NCI-H1417 (cell line): Measurements from ENCODE around the gene AKT1.

Experiments used
- DNase-seq, 3 experiments: peaks; one replicate each; lab custom pipeline; 2025; lab: John Stamatoyannopoulos, UW

The AKT1 gene

DNA sequence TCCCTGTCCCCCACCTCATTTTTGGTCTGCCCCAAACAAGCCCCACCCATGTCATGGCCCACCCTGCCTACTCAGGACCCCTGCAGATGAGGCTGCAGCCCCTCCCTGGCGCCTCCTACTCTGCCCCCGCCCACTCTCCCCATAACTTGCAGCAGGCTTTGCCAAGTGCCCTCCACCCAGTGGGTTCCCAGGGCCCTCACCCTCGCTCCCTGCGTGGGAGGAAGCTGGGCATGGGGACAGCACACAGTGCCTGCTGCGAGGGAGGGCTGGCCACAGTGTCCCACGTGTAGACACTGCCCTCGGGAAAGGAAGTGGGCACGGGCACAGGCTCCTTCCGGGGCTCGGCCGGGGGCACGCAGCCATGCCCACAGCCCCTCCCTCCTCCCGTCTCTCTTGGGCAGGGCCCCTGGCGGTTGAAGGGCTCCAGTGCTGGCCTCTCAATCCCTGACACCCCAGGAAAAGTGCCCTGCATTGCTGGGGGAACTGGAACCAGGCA, 9.4 kb downstream of the AKT1 start:
- DNase-seq: no peak

DNA sequence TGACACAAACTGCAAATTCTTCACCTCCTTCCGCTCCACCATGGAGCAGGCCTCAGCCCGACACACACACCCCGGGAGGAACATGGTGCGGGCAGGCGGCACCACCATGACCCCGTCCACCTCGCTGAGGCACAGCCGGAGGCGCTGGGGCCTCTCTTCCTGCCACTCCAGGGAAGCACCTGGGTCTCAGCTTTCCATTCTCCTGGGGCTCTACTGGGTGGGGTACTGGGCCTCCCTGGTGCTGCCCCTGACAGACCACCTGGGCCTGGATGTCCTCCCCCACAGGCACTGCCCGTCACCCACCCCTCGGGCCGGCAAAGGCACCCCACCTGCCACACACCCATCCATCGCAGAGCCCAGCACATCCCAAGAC, 9.9 kb downstream of the AKT1 start:
- DNase-seq: no peak

DNA sequence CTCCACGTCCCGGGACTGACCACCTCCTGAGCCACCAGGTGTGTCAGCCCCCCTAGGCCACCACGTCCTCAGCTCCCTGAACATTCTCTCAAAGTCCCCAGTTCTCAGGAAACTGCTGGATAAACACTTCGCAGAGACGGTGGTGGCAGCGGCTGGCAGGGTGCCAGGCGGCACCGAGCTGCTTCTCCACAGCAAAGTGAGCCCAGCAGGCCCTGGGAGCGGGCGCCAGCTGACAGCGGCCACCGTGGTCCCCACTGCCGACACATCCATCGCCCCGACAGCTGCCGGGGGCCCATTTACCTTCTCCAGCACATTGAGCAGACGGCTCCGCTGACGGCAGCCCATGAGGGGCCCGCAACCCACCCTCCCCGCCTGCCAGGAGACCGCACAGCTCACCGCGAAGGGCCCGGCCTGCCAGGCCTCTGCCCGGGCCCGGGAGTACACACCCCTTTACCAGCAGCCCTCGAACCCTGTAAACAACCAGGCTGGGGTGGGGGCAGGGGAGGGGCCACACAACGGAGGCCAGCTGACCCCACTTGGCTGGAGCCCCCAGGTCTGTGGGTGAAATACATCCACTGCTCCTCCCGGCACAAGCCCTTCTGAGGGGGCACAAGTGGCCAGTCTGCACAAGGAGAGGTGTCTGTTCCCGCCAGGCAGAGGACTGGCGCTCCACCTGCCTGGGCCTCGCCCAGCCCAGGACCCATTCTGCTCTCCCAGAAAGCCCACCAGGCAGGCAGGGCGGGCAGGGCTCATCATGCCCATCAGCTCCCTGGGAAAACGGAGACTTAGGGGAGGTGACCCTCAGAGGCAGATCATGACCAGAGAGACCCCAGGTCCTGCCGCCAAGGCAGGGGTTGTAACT, 10.5 kb downstream of the AKT1 start:
- peak in 2 of 3 experiments; percentile 86 to 93 for DNase-seq

DNA sequence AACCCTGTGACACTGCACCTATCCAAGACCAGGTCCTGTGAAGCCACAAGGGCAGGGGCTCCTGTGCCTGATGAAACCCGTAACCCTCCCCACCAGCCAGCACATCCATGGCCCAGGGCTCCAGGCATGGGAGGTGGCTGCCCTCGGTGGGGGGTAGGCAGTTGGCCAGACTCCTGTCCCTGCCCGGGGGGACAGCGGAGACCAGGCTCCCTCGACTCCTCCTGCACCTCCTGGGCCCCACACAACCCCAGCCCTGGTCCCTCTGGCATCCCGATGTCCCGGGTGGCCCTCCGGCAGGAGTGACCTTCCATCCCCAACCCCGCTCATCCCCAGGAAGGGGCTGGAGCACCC, 11.4 kb downstream of the AKT1 start:
- peak in 2 of 3 experiments; percentile 21 to 37 for DNase-seq

DNA sequence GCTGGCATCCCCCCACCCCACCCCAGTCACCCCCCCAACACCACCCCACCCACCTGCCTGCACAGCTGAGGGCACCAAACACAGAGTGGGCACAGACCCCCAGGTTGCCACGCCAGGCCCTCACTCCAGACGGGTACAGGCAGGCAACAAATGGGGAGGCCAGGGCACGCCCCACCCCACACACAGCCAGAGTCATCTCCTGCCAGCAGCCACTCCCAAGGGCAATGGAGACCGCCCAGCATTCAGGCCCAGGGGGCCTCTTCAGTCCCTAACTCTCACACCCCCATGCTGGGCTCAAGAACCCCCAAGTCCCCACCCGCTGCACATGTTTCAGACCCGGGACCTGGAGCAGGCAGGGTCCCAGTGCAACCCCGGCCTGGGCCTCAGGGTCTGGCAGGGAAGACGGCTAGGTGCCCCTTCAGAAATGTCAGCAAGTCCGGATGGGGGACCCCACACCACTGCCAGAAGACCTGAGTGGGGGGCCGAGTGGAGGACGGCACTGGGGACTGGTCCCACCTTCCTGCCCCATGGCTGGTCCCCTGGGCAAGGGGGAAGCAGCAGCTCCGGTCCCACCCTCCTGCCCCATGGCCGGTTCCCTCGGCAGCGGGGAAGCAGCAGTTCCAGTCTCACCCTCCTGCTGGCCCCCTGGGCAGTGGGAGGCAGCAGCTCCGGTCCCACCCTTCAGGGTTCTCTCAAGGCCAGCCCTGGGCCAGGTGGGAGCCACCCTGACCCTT, 11.9 kb downstream of the AKT1 start:
- no peak for DNase-seq

DNA sequence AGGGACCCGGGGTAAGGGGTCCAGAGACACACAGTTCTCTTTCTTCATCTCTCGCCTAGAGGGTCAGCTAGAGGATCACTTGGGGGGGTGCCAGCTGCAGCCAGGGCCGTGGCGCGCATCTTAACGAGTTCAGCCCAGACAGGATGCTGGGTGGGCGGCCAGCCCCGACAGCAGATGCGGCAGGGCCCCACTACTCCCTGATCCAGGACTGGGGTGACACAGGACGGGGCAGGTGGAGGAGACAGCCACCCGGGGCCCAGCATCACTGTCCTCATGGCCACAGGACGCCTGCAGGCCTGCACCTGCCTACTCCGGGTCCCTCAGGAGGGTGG, 12.8 kb downstream of the AKT1 start:
- no peak for DNase-seq

DNA sequence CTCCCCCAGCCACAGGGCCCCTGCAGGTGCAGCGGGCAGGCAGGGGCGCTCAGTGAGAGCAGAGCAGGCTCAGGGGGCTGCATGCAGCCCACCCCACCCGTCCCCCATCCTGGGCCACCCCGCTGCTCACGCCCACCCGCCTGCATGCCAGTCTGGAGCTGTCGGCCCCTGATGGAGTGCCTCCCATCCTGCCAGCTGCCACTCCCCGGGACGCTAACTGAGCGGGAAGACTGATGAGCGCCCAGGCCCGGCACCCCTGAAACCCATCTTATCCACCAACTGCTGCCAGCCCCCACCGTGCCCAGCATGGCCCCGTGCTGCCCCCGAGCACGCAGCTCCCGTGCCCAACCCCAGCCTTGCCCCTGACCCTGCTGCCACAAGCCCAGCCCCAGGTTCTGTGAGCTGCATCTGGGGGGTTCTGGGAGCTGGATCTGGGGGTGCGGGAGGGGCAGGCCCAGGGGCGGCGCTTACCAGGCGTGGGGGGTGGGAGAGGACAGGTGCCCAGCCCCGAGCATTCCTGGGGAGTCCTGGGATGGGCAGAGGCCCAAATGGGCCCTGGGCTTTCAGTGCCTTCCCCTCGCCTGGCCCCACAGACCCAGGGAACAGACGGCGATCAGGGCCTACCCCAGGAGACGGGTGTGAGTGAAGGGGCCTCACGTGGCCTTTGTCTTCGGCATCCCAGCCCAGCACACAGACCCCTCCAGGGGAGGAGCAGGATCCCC, 13.3 kb downstream of the AKT1 start:
- no peak for DNase-seq

DNA sequence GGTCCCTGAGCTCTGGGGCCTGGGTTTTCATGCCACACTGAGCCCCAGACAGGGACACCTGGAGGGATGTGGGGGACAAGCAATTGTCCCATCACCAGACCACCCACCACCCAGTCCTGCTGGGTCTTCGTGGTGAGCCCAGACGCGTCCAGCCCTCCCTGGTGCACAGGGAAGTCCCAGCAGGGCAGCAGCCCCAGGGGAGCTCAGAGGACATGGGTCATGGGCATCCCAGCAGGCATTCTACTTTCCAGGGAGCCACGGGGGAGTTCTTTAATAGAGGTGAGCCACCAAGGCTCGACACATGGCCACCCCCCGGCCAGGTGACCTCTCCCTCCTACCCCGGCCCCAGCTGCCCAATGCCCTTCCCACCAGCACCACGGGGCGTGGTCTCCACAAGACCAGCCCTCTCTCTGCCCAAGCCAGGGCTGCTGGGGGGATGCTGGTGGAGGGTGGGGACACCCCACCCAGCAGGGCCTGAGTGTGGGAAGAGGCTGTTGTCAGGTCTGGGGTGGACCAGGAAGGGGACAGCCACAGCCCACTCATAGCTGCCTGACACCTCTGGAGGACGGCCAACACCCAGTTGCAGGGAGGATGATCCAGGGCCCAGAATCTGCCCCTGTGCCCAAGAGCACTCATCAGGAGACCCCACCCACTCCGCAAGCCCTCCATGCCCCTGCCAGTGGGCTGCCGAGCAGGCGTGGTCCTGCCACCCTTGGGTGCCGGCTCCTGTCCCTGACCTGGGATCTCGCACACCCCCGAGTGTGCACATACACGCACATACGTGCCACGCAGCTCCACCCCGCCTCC, 14.1 kb downstream of the AKT1 start:
- peak in 1 of 3 experiments; percentile 30 for DNase-seq

DNA sequence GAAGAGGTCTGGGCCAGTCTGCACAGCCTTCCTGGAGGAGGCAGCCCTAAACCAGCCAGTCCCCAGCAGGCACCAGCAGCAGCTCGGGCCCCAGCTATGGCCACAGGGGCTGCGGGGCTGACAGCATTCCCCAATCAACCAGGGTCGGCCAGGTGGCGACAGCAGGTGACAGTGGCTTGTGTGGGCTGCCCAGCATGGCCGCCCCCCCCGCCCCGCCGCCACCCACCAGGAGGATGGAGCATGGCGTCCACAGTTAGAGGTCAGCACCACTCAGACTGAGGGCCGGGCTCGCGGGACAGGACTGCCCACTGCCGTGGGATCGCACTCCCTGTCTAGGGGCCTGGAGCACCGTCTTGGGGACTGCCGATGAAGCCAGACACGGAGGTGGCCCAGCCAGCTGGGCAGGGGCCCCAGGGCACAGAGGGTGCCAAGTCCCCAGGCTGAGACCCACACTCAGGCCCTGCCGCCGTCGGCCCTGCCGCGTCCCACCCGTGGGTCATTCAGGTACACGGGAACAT, 15.0 kb downstream of the AKT1 start:
- no peak for DNase-seq

DNA sequence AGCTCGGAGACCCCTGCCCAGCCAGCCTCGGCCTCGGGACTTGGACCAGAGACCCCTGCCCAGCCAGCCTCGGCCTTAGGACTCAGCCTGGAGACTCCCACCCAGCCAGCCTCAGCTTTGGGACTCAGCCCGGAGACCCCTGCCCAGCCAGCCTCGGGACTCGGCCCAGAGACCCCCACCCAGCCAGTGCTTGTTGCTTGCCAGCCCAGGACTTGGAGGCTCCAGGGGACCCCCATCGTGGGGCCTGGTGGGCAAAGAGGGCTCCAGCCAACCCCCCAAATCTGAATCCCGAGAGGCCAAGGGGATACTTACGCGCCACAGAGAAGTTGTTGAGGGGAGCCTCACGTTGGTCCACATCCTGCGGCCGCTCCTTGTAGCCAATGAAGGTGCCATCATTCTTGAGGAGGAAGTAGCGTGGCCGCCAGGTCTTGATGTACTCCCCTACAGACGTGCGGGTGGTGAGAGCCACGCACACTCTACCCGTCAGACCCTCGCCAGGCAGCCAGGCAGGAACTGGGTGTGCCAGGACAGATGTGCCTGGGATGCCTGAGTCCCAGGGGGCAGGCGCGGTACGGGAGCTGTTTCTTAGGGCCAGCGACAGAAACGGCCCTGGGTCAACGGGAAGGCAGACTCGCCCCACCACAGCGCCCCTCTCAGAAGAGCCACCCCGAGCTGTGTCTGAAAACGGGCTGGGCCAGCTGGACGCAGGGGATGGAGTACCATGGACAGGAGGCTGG, 15.6 kb downstream of the AKT1 start:
- DNase-seq: no peak

DNA sequence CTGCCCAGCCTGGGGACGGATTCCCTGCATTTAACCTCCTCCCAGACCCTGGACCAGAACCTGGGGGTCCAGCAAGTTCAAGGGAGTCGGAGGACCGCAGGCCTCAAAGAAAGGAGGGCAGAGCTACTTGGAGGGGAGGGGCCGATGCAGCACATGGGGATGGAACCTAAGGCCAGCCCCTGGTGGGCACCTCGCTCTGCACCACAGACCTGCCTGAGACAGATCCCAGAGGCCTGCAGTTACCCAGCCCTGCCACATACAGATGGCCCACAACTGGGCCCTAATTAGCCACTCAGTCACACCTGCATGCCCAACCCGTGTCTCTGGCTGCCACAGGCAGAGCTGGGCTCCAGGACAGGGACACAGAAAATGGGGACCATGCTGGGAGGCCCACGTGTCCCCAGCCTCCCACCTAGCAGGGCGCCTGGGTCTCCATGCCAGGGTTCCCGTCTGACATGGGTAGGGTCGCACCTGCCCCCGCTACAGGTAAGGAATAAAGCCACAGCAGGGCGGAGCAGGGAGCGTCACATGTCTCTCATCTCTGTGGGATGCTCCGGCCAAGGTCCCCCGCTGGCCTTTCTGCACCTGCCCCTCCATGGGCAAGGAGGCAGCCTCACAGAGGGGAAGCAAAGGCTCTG, 16.7 kb downstream of the AKT1 start:
- DNase-seq: peak in 2 of 3 experiments; percentile 75 to 87

DNA sequence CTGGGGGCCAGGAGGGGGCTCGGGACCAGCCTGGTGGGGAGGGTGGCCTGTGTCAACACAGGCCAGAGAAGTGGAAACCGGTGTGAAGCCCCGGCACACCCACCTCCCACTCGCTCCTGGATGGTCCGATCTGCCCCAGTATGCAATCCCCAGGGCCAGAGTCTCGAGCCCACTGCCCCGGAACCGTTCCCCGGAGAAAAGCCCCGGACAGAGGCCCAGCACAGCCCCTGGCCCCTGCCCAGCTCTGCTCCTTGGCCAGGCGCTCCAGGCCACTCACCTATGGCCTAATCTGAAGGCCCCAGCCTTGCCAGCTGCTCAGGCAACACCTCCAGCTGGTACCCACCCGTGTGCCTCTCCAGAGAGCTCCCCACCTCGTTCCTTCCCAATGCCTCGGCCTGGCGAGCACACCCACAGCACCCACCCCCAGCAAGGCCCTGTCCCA, 17.7 kb downstream of the AKT1 start:
- DNase-seq: no peak

DNA sequence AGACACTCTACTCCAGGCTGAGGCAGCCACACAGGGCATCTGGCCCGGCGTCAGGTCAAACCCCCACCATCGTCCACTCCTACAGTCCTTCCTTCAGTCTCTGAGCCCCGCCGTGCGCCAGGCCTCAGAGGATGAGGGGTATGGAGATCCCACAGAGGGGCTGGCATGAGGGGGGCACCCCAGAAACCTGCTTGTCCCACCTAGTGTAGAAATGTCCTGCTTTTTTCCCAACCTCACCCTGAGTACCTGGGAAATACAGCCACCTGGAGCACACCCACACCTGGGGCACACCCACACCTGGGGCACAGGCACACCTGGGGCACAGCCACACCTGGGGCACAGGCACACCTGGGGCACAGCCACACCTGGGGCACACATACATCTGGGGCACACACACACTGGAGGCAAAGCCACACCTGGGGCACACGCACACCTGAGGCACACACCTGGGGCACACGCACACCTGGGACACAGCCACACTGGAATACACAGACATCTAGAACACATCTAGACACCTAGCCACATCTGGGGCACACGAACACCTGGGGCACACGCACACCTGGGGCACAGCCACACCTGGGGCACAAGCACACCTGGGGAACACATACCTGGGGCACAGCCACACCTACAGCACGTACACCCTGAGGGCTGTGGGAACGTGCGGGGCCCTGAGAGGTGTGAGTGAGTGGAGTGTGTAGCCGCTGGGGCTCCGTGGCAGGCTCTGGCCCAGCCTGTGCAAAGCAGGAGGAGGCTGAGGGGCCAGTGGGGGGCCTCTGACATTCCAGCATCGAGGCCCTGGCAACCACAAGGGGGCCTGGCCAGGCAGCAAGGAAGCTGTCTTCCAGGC, 18.4 kb downstream of the AKT1 start:
- no peak for DNase-seq

DNA sequence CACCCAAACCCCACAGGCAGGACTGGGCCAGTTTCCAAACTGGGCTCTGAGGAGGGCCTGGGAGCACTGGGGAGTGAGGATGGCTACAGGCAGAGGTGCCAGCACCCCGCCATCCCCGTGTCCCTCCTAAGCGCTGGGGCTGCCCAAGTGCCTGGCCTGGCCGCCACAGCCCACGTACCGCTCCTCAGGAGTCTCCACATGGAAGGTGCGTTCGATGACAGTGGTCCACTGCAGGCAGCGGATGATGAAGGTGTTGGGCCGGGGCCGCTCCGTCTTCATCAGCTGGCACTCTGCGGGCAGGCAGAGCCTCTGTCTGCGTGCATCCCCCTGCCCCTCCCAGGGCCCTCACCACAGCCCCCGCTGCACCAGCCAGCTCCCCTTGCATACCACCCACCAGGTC, 19.1 kb downstream of the AKT1 start:
- no peak for DNase-seq

DNA sequence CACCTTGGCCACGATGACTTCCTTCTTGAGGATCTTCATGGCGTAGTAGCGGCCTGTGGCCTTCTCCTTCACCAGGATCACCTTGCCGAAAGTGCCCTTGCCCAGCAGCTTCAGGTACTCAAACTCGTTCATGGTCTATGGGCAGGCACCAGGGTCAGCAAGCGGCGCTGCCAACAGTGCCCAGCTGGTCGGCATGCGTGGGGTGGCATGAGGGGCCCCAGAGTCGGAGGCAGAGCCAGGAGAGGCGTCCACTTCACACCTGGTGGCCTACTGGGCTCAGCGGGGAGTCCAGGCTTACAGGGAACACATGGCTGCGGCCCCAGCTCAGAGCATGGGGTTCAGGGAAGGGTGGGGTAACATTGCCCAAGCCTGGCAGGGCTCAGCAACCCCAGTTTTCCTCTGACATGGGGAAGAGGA, 20.5 kb downstream of the AKT1 start:
- no peak for DNase-seq

DNA sequence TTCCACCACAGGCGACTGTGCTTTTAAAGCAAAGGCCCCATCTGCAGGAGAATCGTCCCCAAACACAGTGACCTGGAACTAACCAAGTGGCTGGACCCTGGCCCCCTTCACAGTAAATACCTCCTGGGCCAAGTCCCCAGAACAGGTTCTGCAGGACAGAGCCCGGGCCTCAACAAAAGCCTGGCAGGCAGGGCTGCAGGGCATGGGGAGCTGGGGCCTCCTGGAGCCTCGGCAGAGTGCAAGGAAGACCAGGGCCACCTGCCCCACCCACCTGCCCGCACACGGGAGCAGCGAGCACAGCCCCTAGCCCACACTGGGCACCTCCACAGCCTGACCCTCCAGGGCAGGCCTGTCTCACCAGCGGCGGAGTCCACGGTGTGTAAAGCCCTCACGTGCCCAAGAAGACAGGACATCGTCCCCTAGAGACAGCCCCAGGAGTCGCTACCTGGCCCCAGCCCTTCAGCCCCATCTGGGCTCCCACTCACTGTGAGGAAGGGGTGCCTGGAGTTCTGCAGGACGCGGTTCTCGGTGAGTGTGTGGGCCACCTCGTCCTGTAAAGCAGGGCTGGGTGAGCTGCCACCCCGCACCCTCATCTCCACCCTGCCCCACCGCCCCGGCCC, 21.0 kb downstream of the AKT1 start:
- no peak for DNase-seq

DNA sequence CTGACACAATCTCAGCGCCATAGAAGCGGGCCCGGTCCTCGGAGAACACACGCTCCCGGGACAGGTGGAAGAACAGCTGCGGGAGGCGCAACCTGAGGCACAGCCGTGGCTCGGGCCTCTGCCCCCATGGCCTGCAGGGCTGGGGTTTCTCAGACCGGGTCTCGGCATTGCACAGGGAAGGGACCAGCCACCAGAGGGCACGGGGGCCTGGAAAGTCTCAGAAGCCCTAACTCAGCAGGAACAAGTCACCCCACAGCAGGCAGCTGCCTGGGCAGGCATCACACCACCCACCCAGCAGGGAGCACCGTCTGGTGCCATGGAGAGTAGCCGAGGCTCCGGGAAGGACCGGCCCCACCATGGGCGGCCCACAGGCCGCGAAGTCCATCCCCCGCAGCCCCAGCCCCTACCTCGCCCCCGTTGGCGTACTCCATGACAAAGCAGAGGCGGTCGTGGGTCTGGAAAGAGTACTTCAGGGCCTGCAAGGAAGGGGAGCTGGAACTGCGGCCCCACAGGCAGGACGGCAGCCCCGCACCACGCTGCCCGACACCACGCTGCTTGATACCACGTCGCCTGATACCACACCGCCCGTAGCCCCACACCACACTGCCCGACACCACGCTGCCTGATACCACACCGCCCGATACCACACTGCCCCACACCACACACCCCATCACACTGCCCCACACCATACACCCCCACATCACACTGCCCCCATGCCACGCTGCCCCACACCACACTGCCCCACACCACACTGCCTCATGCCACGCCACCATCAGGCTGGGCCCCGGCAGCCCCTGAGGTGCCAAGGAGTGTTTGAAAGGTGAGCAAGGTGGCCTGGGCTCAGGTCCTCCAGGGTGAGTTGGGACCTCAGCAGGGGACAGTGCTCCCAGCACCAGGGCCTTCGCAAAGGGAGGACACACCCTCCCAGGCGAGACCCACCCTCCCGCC, 21.8 kb downstream of the AKT1 start:
- DNase-seq: peak in 2 of 3 experiments; percentile 59 to 74
